IMR-90 (cell line): ENCODE results near the gene TBXAS1. TPM values are rescaled to one million over a fixed set of nuclear protein-coding genes. Genes with fewer than 3 reads are reported as not detected.

ENCODE experiments used
- ATAC-seq: fragments of 200-7000 bp; cut with Tn5 transposase; 2 replicates; pipeline ENCODE4 v1.9.1; 2020; ENCODE audit warnings: low read depth, mild to moderate bottlenecking, moderate library complexity
- BruUV-seq: library from RNA; stranded (reverse); fragments of 400-500 nt; replicated peaks from 2 replicates; lab custom pipeline; 2021; lab: Mats Ljungman, UMichigan
- CTCF ChIA-PET: fragments of 300-600 bp; formaldehyde crosslinking; extraction: SDS; loops from one replicate; lab custom pipeline; 2021; ENCODE audit warnings: antibody characterized with exemption; lab: Yijun Ruan, JAX
- POLR2A ChIA-PET: fragments of 300-600 bp; sonication (Branson Sonifier 250); formaldehyde crosslinking; loops from one replicate; lab custom pipeline; 2022; ENCODE audit warnings: antibody characterized with exemption; ENCODE audit not compliant: unreplicated experiment; lab: Charles Lee
- DNase-seq: peaks from one replicate; pipeline ENCODE4 v3.0.0; 2013
- H2AFZ ChIP-seq: replicated peaks from 2 replicates; pipeline ENCODE3; 2013; ENCODE audit warnings: low read length, mild to moderate bottlenecking; ENCODE audit not compliant: poor library complexity
- H2AK5ac ChIP-seq: 2 replicates; pipeline ENCODE4 v1.6.1; 2013; ENCODE audit warnings: low read depth, low read length, inconsistent platforms
- H2AK9ac ChIP-seq: replicated peaks from 2 replicates; pipeline ENCODE3; 2013; ENCODE audit warnings: mild to moderate bottlenecking, low read depth, low read length, moderate library complexity; ENCODE audit not compliant: poor library complexity
- H2BK120ac ChIP-seq: 2 replicates; pipeline ENCODE4 v1.6.1; 2013; ENCODE audit warnings: low read depth, low read length, inconsistent platforms
- H2BK15ac ChIP-seq: 3 replicates; pipeline ENCODE4 v1.6.1; 2013; ENCODE audit warnings: low read depth, low read length, inconsistent platforms
- H2BK20ac ChIP-seq: 2 replicates; pipeline ENCODE4 v1.6.1; 2013; ENCODE audit warnings: low read depth, mild to moderate bottlenecking, inconsistent platforms, low read length, moderate library complexity
- H2BK5ac ChIP-seq: 2 replicates; pipeline ENCODE4 v1.6.1; 2013; ENCODE audit warnings: mild to moderate bottlenecking, low read depth, low read length, inconsistent platforms; ENCODE audit not compliant: poor library complexity, severe bottlenecking
- H3K14ac ChIP-seq: replicated peaks from 2 replicates; pipeline ENCODE4 v1.6.1; 2013; ENCODE audit warnings: low read depth, low read length, inconsistent platforms
- H3K18ac ChIP-seq: 2 replicates; pipeline ENCODE4 v1.6.1; 2013; ENCODE audit warnings: low read depth, low read length, control low read depth
- H3K23ac ChIP-seq: 2 replicates; pipeline ENCODE4 v1.6.1; 2013; ENCODE audit warnings: low read depth, low read length, inconsistent platforms
- H3K27ac ChIP-seq: 2 replicates; pipeline ENCODE4 v1.5.1; 2013; ENCODE audit warnings: mild to moderate bottlenecking, control low read depth, low read length; ENCODE audit not compliant: insufficient read depth
- H3K27me3 ChIP-seq: 2 replicates; pipeline ENCODE4 v1.6.1; 2013; ENCODE audit warnings: low read length; ENCODE audit not compliant: control insufficient read depth, insufficient read depth
- H3K36me3 ChIP-seq: 2 replicates; pipeline ENCODE4 v1.6.1; 2013; ENCODE audit warnings: low read length, mixed read lengths; ENCODE audit not compliant: control insufficient read depth, insufficient read depth
- H3K4ac ChIP-seq: 2 replicates; pipeline ENCODE4 v1.6.1; 2013; ENCODE audit warnings: low read depth, low read length, inconsistent platforms
- H3K4me1 ChIP-seq: 2 replicates; pipeline ENCODE4 v1.6.1; 2013; ENCODE audit warnings: low read length, mixed read lengths; ENCODE audit not compliant: control insufficient read depth, insufficient read depth
- H3K4me2 ChIP-seq: 2 replicates; pipeline ENCODE4 v1.6.1; 2013; ENCODE audit warnings: low read depth, mild to moderate bottlenecking, control low read depth, low read length, moderate library complexity
- H3K4me3 ChIP-seq: 2 replicates; pipeline ENCODE4 v1.5.1; 2013; ENCODE audit warnings: low read depth, mild to moderate bottlenecking, control low read depth, low read length, moderate library complexity; ENCODE audit not compliant: insufficient read depth
- H3K56ac ChIP-seq: 2 replicates; pipeline ENCODE4 v1.6.1; 2013; ENCODE audit warnings: low read length, inconsistent platforms; ENCODE audit not compliant: insufficient read depth; ENCODE audit errors: extremely low read depth
- H3K79me1 ChIP-seq, 2 experiments: 2 replicates each; pipeline ENCODE4 v1.6.1; 2013; ENCODE audit warnings: low read length in 2 of 2, inconsistent platforms in 1 of 2, low read depth in 1 of 2
- H3K9ac ChIP-seq: 2 replicates; pipeline ENCODE4 v1.6.1; 2013; ENCODE audit warnings: low read depth, low read length, control low read depth
- H3K9me1 ChIP-seq: 2 replicates; pipeline ENCODE4 v1.6.1; 2013; ENCODE audit warnings: low read length, inconsistent platforms; ENCODE audit not compliant: insufficient read depth
- H3K9me3 ChIP-seq: 2 replicates; pipeline ENCODE4 v1.6.1; 2013; ENCODE audit warnings: low read length; ENCODE audit not compliant: control insufficient read depth, insufficient read depth
- H4K20me1 ChIP-seq: 2 replicates; pipeline ENCODE4 v1.6.1; 2013; ENCODE audit warnings: low read length, inconsistent platforms; ENCODE audit not compliant: insufficient read depth
- H4K5ac ChIP-seq: 2 replicates; pipeline ENCODE4 v1.6.1; 2013; ENCODE audit warnings: mild to moderate bottlenecking, low read depth, low read length, control low read depth
- H4K8ac ChIP-seq, 2 experiments: 2 replicates each; pipeline ENCODE4 v1.6.1; 2013; ENCODE audit warnings: low read depth in 2 of 2, low read length in 2 of 2, control low read depth in 1 of 2, inconsistent platforms in 1 of 2
- H4K91ac ChIP-seq: 2 replicates; pipeline ENCODE4 v1.6.1; 2013; ENCODE audit warnings: low read depth, low read length, inconsistent platforms; ENCODE audit not compliant: insufficient read depth
- BHLHE40 ChIP-seq: fragments of 150-350 bp; IDR thresholded peaks from 2 replicates; pipeline ENCODE4 v1.6.1; 2016; ENCODE audit warnings: mild to moderate bottlenecking, low read depth, low read length
- CEBPB ChIP-seq: IDR thresholded peaks from 2 replicates; pipeline ENCODE4 v1.6.1; 2012; ENCODE audit warnings: low read depth, low read length, improper control_type of control experiment
- CHD1 ChIP-seq: IDR thresholded peaks from 2 replicates; pipeline ENCODE4 v1.6.1; 2012; ENCODE audit warnings: low read depth, low read length, improper control_type of control experiment
- CTCF ChIP-seq: conservative IDR thresholded peaks from 2 replicates; pipeline ENCODE4 v1.5.1; 2012; ENCODE audit warnings: mild to moderate bottlenecking, low read depth, low read length, improper control_type of control experiment
- FOS ChIP-seq: fragments of 150-350 bp; IDR thresholded peaks from 2 replicates; pipeline ENCODE4 v1.6.1; 2016; ENCODE audit warnings: low read depth, low read length
- MAFK ChIP-seq: IDR thresholded peaks from 2 replicates; pipeline ENCODE4 v1.6.1; 2012; ENCODE audit warnings: low read depth, low read length, improper control_type of control experiment
- MAZ ChIP-seq: IDR thresholded peaks from 2 replicates; pipeline ENCODE4 v1.6.1; 2012; ENCODE audit warnings: low read depth, mild to moderate bottlenecking, low read length, improper control_type of control experiment, moderate library complexity, borderline replicate concordance
- NFE2L2 ChIP-seq: fragments of 150-350 bp; IDR thresholded peaks from 2 replicates; pipeline ENCODE4 v1.6.1; 2016; ENCODE audit warnings: low read depth, mild to moderate bottlenecking, low read length
- POLR2A ChIP-seq: IDR thresholded peaks from 2 replicates; pipeline ENCODE4 v1.6.1; 2012; ENCODE audit warnings: mild to moderate bottlenecking, low read depth, low read length
- RAD21 ChIP-seq: IDR thresholded peaks from 2 replicates; pipeline ENCODE4 v1.6.1; 2012; ENCODE audit warnings: low read length, improper control_type of control experiment
- RCOR1 ChIP-seq: IDR thresholded peaks from 2 replicates; pipeline ENCODE4 v1.6.1; 2012; ENCODE audit warnings: mild to moderate bottlenecking, low read length, improper control_type of control experiment; ENCODE audit not compliant: insufficient replicate concordance
- RFX5 ChIP-seq: IDR thresholded peaks from 2 replicates; pipeline ENCODE4 v1.8.0; 2012; ENCODE audit warnings: low read depth, mild to moderate bottlenecking, low read length, moderate library complexity
- SMC3 ChIP-seq: fragments of 150-350 bp; IDR thresholded peaks from 2 replicates; pipeline ENCODE4 v1.6.1; 2016; ENCODE audit warnings: low read depth, mild to moderate bottlenecking, antibody characterized with exemption, low read length, moderate library complexity
- USF2 ChIP-seq: fragments of 150-350 bp; IDR thresholded peaks from 2 replicates; pipeline ENCODE4 v1.6.1; 2017; ENCODE audit warnings: mild to moderate bottlenecking, antibody characterized with exemption, low read length, low read depth
- WGBS, 2 experiments: methylation state at CpG; one replicate each; pipeline versions ENCODE4 v1.1.5 to v1.1.7; 2013; ENCODE audit warnings: missing lambda C conversion rate in 2 of 2; ENCODE audit not compliant: insufficient read length in 1 of 2; ENCODE audit errors: extremely low coverage in 2 of 2; 5-methylcytosine and 5-hydroxymethylcytosine counted together
- dilution Hi-C: fragments of 300-500 bp; cut with HindIII; formaldehyde crosslinking; loops from one replicate; pipeline ENCODE4 v1.14.3; 2018; ENCODE audit warnings: low sequenced_read_pairs; ENCODE audit not compliant: unreplicated experiment
- in situ Hi-C: fragments of 300-500 bp; cut with MboI; formaldehyde crosslinking; loops from 3 replicates; pipeline ENCODE4 v1.14.3; 2019; ENCODE audit warnings: low sequenced_read_pairs, inconsistent platforms, mixed read lengths
- intact Hi-C: fragments of 100-400 bp; cut with micrococcal nuclease; formaldehyde crosslinking; loops from 2 replicates; pipeline ENCODE4 v1.10.0; 2022
- polyA plus RNA-seq, 3 experiments: library from polyadenylated mRNA; depleted of rRNA; stranded (reverse); fragments of >200 nt; gene quantifications; 2 replicates each; pipeline ENCODE4 v1.2.3, GENCODE V29; 2012; ENCODE audit warnings: low replicate concordance in 1 of 3
- total RNA-seq: library from RNA; depleted of rRNA; stranded (reverse); fragments of >200 nt; gene quantifications from 2 replicates; pipeline ENCODE4 v1.2.3, GENCODE V29; 2012

Gene TBXAS1
- total and polyA plus RNA-seq, 2 of the 4 experiments (the other 2 are of a cell fraction) = 5.9 to 10.8 TPM

GRCh38 chr7:139995017-139995915 lies 166.2 kb downstream of the TBXAS1 start:
- ATAC-seq = peak; percentile 89
- POLR2A ChIA-PET = interaction anchor here (1.0 kb wide), 1 partner anchor 36 kb away, joined by 5 read pairs; no protein-coding TSS in a partner anchor
- TF ChIP-seq CTCF = no peak
- TF ChIP-seq CHD1 = no peak
- no peak for TF ChIP-seq POLR2A
- no peak for TF ChIP-seq MAFK
- TF ChIP-seq RAD21 = peak; percentile 27; the same call in 1 of the 2 replicates
- peak; percentile 32; the same call in 1 of the 2 replicates for TF ChIP-seq USF2
- TF ChIP-seq CEBPB = no peak
- no peak for TF ChIP-seq RCOR1
- TF ChIP-seq BHLHE40 = peak; percentile 70
- peak; percentile 52; the same call in 1 of the 2 replicates for TF ChIP-seq MAZ
- TF ChIP-seq SMC3 = no peak; the same call in 1 of the 2 replicates
- no peak for TF ChIP-seq RFX5
- TF ChIP-seq NFE2L2 = no peak
- TF ChIP-seq FOS = no peak

More at GRCh38 chr7:139995017-139995915, 166.2 kb downstream of the TBXAS1 start:
- intact Hi-C loops = loop anchor here (1.0 to 5.0 kb wide), 4 partner anchors 36 to 219 kb away; partner anchors contain the start of gene TBXAS1
- Histone ChIP-seq H4K5ac (peak overlapping the region; percentile 31; the same call in 1 of the 2 replicates), H2AFZ (peak overlapping the region; percentile 77), H2AK9ac (peak overlapping the region; percentile 6), H3K9ac (no peak overlapping the region), H2BK5ac (peak overlapping the region; percentile 10), H3K4me1 (peaks cover 20% of the 10 kb centered on the region), H2BK20ac (peak overlapping the region; percentile 79), H4K20me1 (no peaks in the 10 kb centered on the region), H3K4me3 (no peak overlapping the region), H2BK120ac (peak overlapping the region; percentile 83), H2BK15ac (peak overlapping the region; percentile 47; the same call in 2 of the 3 replicates), H3K23ac (peak overlapping the region; percentile 9), H3K14ac (peak overlapping the region; percentile 15), H4K8ac (peak overlapping the region; percentile 27 to 69; a peak in 3 of 4 replicates), H3K4ac (peak overlapping the region; percentile 78), H3K27ac (peak overlapping the region; percentile 82), H3K9me3 (no peaks in the 10 kb centered on the region), H3K9me1 (peaks cover 20% of the 10 kb centered on the region), H3K18ac (peak overlapping the region; percentile 21), H4K91ac (peak overlapping the region; percentile 69), H3K36me3 (no peaks in the 10 kb centered on the region), H3K4me2 (peak overlapping the region; percentile 29), H2AK5ac (peak overlapping the region; percentile 88), H3K79me1 (0 out of 4 replicates have a peak, but pooled peaks cover 0 to 3% of the 10 kb centered on the region in 2 experiments), H3K27me3 (no peaks in the 10 kb centered on the region), H3K56ac (0 out of 2 replicates have a peak overlapping the region, but pooled peaks have one; percentile 26)
- WGBS, 2 experiments = 42% methylated on average over 7 of the region's 19 CpGs; no CpG with 5 or more reads in 1 of the 2 experiments
- in situ Hi-C loops = no loop called here
- DNase-seq = peak; percentile 87
- dilution Hi-C loops = no loop called here
- CTCF ChIA-PET = interaction anchor here (0.7 to 1.7 kb wide), 3 partner anchors 314 to 376 kb away, joined by 3 to 6 read pairs (median 4); no protein-coding TSS in a partner anchor
- no TSS peak for BruUV-seq
